ENCODE measurements around the gene RPL35. TPM values are rescaled to one million over a fixed set of nuclear protein-coding genes. Genes with fewer than 3 reads are reported as not detected.

The RPL35 gene
- total and polyA plus RNA-seq, 2 donors from 2014 or later: 910 to 2,355 TPM

DNA sequence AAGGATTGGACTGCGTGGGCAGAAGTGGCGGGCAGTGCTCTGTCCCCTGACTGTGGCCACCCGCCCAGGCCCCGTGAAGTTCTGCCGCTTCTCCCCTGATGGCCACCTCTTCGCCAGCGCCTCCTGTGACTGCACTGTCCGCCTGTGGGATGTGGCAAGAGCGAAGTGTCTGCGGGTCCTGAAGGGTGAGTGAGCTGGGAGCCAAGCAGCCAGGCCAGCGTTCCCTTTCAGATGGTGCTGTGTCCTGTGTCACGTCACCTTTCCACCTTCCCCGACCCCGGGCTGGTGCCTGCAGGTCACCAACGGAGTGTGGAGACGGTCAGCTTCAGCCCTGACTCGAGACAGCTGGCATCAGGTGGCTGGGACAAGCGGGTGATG is 6.2 kb downstream of the RPL35 start:
- DNase-seq (no peak), FAIRE-seq (no peak)
- TF ChIP-seq, protein P1, sequence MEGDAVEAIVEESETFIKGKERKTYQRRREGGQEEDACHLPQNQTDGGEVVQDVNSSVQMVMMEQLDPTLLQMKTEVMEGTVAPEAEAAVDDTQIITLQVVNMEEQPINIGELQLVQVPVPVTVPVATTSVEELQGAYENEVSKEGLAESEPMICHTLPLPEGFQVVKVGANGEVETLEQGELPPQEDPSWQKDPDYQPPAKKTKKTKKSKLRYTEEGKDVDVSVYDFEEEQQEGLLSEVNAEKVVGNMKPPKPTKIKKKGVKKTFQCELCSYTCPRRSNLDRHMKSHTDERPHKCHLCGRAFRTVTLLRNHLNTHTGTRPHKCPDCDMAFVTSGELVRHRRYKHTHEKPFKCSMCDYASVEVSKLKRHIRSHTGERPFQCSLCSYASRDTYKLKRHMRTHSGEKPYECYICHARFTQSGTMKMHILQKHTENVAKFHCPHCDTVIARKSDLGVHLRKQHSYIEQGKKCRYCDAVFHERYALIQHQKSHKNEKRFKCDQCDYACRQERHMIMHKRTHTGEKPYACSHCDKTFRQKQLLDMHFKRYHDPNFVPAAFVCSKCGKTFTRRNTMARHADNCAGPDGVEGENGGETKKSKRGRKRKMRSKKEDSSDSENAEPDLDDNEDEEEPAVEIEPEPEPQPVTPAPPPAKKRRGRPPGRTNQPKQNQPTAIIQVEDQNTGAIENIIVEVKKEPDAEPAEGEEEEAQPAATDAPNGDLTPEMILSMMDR (IDR thresholded peaks at IDR 0.05; ENCODE audit: borderline replicate concordance, extremely low read depth, insufficient read depth): no peak
- Histone ChIP-seq H3K4me1 (ENCODE audit: control insufficient read depth in 2 of 3, insufficient read depth in 2 of 3, low read depth in 1 of 3, low read length in 3 of 3) (peaks cover 0 to 14% (median 4%) of the 10 kb centered on the region in 3 donors), H3K27me3 (ENCODE audit: control insufficient read depth, insufficient read depth, low read length) (no peaks in the 10 kb centered on the region), H3K9ac (ENCODE audit: low read length in 3 of 3) (no peak overlapping the region), H3K9me3 (ENCODE audit: control insufficient read depth in 2 of 3, insufficient read depth in 1 of 3, low read length in 3 of 3) (no peaks in the 10 kb centered on the region), H3K27ac (ENCODE audit: low read depth in 2 of 2, low read length in 2 of 2) (no peak overlapping the region), H3K4me3 (ENCODE audit: low read length in 3 of 3) (no peak overlapping the region), H3K36me3 (ENCODE audit: control insufficient read depth in 2 of 3, insufficient read depth in 3 of 3, low read length in 3 of 3) (peaks cover 8 to 31% (median 17%) of the 10 kb centered on the region in 3 donors)
- intact Hi-C loops (cut with DNase I): no loop called here

GRCh38 chr9:124854822-124855221 is 6.9 kb downstream of the RPL35 start:
- DNase-seq: no peak
- intact Hi-C loops (cut with DNase I): loop anchor here (5.0 kb wide), 1 partner anchor 78 kb away; the partner anchor contains the start of gene OLFML2A
- H3K4me1 ChIP-seq (ENCODE audit: control insufficient read depth in 2 of 3, insufficient read depth in 2 of 3, low read depth in 1 of 3, low read length in 3 of 3): peaks cover 0 to 10% (median 0%) of the 10 kb centered on the region in 3 donors
- H3K36me3 ChIP-seq (ENCODE audit: control insufficient read depth in 2 of 3, insufficient read depth in 3 of 3, low read length in 3 of 3): peaks cover 4 to 24% (median 11%) of the 10 kb centered on the region in 3 donors
- FAIRE-seq: no peak
- no peak overlapping the region for H3K27ac ChIP-seq (ENCODE audit: low read depth in 2 of 2, low read length in 2 of 2)
- H3K9ac ChIP-seq (ENCODE audit: low read length in 3 of 3): no peak overlapping the region
- H3K4me3 ChIP-seq (ENCODE audit: low read length in 3 of 3): no peak overlapping the region
- no peaks in the 10 kb centered on the region for H3K27me3 ChIP-seq (ENCODE audit: control insufficient read depth, insufficient read depth, low read length)
- TF ChIP-seq, protein P1 (IDR thresholded peaks at IDR 0.05; ENCODE audit: borderline replicate concordance, extremely low read depth, insufficient read depth): no peak
- no peaks in the 10 kb centered on the region for H3K9me3 ChIP-seq (ENCODE audit: control insufficient read depth in 2 of 3, insufficient read depth in 1 of 3, low read length in 3 of 3)

DNA sequence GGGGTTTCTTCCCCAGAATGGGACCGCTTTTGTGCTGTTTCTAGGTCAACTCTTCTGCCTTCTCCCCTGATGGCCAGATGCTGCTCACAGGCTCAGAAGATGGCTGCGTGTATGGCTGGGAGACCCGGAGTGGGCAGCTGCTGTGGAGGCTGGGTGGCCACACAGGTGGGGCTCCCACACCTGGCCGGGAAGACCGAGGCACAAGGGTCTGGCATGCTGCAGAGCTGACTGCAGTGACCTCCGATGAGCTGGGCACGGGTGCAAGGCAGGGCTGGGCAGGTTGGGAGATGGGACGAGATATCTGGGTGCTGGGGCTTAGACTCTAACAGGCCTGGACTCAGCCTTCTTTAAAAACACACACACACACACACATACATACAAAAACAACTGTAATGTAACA is 7.6 kb downstream of the RPL35 start:
- Histone ChIP-seq H3K9me3 (ENCODE audit: control insufficient read depth in 2 of 3, insufficient read depth in 1 of 3, low read length in 3 of 3) (no peaks in the 10 kb centered on the region), H3K9ac (ENCODE audit: low read length in 3 of 3) (no peak overlapping the region), H3K36me3 (ENCODE audit: control insufficient read depth in 2 of 3, insufficient read depth in 3 of 3, low read length in 3 of 3) (peaks cover under 1 to 18% (median 8%) of the 10 kb centered on the region in 3 donors), H3K4me1 (ENCODE audit: control insufficient read depth in 2 of 3, insufficient read depth in 2 of 3, low read depth in 1 of 3, low read length in 3 of 3) (peaks cover 0 to 10% (median 0%) of the 10 kb centered on the region in 3 donors), H3K27ac (ENCODE audit: low read depth in 2 of 2, low read length in 2 of 2) (no peak overlapping the region), H3K27me3 (ENCODE audit: control insufficient read depth, insufficient read depth, low read length) (no peaks in the 10 kb centered on the region), H3K4me3 (ENCODE audit: low read length in 3 of 3) (no peak overlapping the region)
- TF ChIP-seq, protein P1 (IDR thresholded peaks at IDR 0.05; ENCODE audit: borderline replicate concordance, extremely low read depth, insufficient read depth): no peak
- FAIRE-seq (no peak), DNase-seq (no peak)
- intact Hi-C loops (cut with DNase I): loop anchor here (5.0 kb wide), 1 partner anchor 77 kb away; the partner anchor contains the start of gene OLFML2A
